Neural cell (in vitro differentiated cells): ENCODE results near the gene RNF182.
"Not testable (repeated sequence)": the region's sequence is repeated elsewhere in the genome, so short reads cannot be mapped to it uniquely, and the experiment has no call there.

Experiments used
- CTCF ChIP-seq: fragments of 450-650 bp; IDR thresholded peaks from 2 replicates; pipeline ENCODE4 v1.5.1; 2014; ENCODE audit warnings: antibody characterized with exemption, mild to moderate bottlenecking, moderate library complexity; ENCODE audit not compliant: poor library complexity, severe bottlenecking
- EP300 ChIP-seq: fragments of 450-650 bp; conservative IDR thresholded peaks from 2 replicates; pipeline ENCODE4 v1.6.1; 2014; ENCODE audit warnings: antibody characterized with exemption, mild to moderate bottlenecking, moderate library complexity; ENCODE audit not compliant: poor library complexity, severe bottlenecking
- EZH2 ChIP-seq: fragments of 200-600, 300-800 bp; shearing (Covaris generic), sonication (generic); IDR thresholded peaks from 2 replicates; pipeline ENCODE4 v1.6.1; 2014; ENCODE audit warnings: antibody characterized with exemption, low read length, borderline replicate concordance, mild to moderate bottlenecking; ENCODE audit not compliant: insufficient read depth, poor library complexity, severe bottlenecking
- MXI1 ChIP-seq: fragments of 450-650 bp; conservative IDR thresholded peaks from 2 replicates; pipeline ENCODE4 v1.6.1; 2014; ENCODE audit warnings: antibody characterized with exemption, mild to moderate bottlenecking; ENCODE audit not compliant: poor library complexity, severe bottlenecking
- POLR2AphosphoS5 ChIP-seq: IDR thresholded peaks from 2 replicates; pipeline ENCODE4 v1.6.1; 2012
- RAD21 ChIP-seq: fragments of 450-650 bp; conservative IDR thresholded peaks from 2 replicates; pipeline ENCODE4 v1.6.1; 2014; ENCODE audit warnings: antibody characterized with exemption, mild to moderate bottlenecking, moderate library complexity
- REST ChIP-seq: IDR thresholded peaks from 2 replicates; pipeline ENCODE4 v1.6.1; 2012; ENCODE audit warnings: borderline replicate concordance
- SMC3 ChIP-seq: fragments of 450-650 bp; conservative IDR thresholded peaks from 2 replicates; pipeline ENCODE4 v1.6.1; 2014; ENCODE audit warnings: antibody characterized with exemption, mild to moderate bottlenecking, moderate library complexity; ENCODE audit not compliant: poor library complexity
- TAF1 ChIP-seq: IDR thresholded peaks from 2 replicates; pipeline ENCODE4 v1.6.1; 2012; ENCODE audit warnings: low read depth

GRCh38 chr6:13973422-13973821 lies 48.7 kb downstream of the RNF182 start:
- not testable (repeated sequence) for TF ChIP-seq TAF1, RAD21, CTCF, POLR2AphosphoS5, EP300, REST, SMC3, EZH2, MXI1
